Right cardiac atrium (tissue), 5 donors: ENCODE data around the gene VCY1B. TPM values are rescaled to one million over a fixed set of nuclear protein-coding genes. Genes with fewer than 3 reads are reported as not detected.
"Not testable (repeated sequence)": the region's sequence is repeated elsewhere in the genome, so short reads cannot be mapped to it uniquely, and the experiment has no call there.

Experiments
- ATAC-seq, 2 donors: fragments of 200-7000 bp; cut with Tn5 transposase; one replicate each; pipeline versions ENCODE4 v1.8.0 to v1.9.1; 2020; ENCODE audit warnings: moderate library complexity in 2 of 2, mild to moderate bottlenecking in 1 of 2
- DNase-seq, 3 donors: peaks; one replicate each; pipeline ENCODE4 v3.0.0-alpha.2; 2020
- H3K27ac ChIP-seq: one replicate; pipeline ENCODE4 v1.5.1; 2013; ENCODE audit warnings: mild to moderate bottlenecking, low read length, control low read depth, moderate library complexity
- H3K27me3 ChIP-seq: one replicate; pipeline ENCODE4 v1.6.1; 2013; ENCODE audit not compliant: control insufficient read depth, insufficient read depth
- H3K4me1 ChIP-seq: one replicate; pipeline ENCODE4 v1.6.1; 2013; ENCODE audit warnings: low read length; ENCODE audit not compliant: control insufficient read depth, insufficient read depth
- H3K4me3 ChIP-seq: one replicate; pipeline ENCODE4 v1.5.1; 2013; ENCODE audit warnings: low read length, control low read depth
- H3K9me3 ChIP-seq: one replicate; pipeline ENCODE4 v1.6.1; 2013; ENCODE audit warnings: low read length; ENCODE audit not compliant: control insufficient read depth
- WGBS: extraction: QIAGEN DNeasy Blood & Tissue Kit; methylation state at CpG from one replicate; pipeline ENCODE4 v1.1.7; 2013; 5-methylcytosine and 5-hydroxymethylcytosine counted together
- intact Hi-C, 4 donors: fragments of 100-400 bp; cut with DNase I; formaldehyde crosslinking; loops; one replicate each; pipeline versions ENCODE4 v1.11.0 to v1.14.0; 2022 to 2023
- long read RNA-seq, 4 donors: library from polyadenylated mRNA; unstranded; transcript quantifications; one replicate each; pipeline ENCODE4 v2.0.0, GENCODE V29; 2020 to 2021
- polyA plus RNA-seq: library from polyadenylated mRNA; stranded (reverse); fragments of 200-250 nt; gene quantifications from one replicate; pipeline ENCODE4 v1.2.3, GENCODE V29; 2013
- total RNA-seq, 4 donors: library from RNA; stranded (reverse); fragmentation: NEBNext Ultra II Directional; extraction: Animal tissue kit (Norgen Biotek cat#: 25700); gene quantifications; one replicate each; pipeline ENCODE4 v1.2.1, GENCODE V29; 2021
- donor health status: healthy with polysubstance abuse.
- donor health status: DM: no; HTN: yes; CAD: no.
- donor health status: DM: no; HTN: no; CAD: no.
- donor health status: DM: no; HTN: yes; CAD: no; lungs with severe emphysema.
- donor health status: DM: yes; HTN: yes; CAD: no.

Gene VCY1B
- total RNA-seq (not detected), polyA plus RNA-seq (not detected)
- long read RNA-seq, donor 1 = 0 reads
- long read RNA-seq, donor 2 = 0 reads
- long read RNA-seq, donor 3 = 0 reads
- long read RNA-seq, donor 4 = 0 reads

DNA sequence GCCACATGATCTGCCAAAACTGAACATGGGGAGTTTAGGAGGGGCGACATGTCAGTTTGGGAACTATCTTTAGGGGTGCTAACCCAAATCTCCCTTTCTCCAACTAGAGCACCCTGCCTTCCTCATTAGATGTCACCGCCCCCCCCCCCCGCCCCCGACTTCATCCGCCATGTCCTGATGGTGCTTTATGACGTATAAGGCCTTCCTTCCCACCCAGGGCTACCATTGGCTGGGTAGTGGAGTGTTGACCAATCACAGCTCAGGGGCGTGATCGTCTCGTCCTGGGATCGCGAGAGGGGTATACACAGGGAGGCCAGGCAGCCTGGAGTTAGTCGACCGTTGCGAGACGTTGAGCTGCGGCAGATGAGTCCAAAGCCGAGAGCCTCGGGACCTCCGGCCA, at the start of gene VCY1B:
TSS of gene VCY1B (plus strand) at position 301 of the 400 bp plus-strand sequence. CDS start at position 364, 63 bp downstream.
- WGBS = no CpG with 5 or more reads among the region's 19 CpGs
- ATAC-seq, H3K9me3 ChIP-seq, H3K27me3 ChIP-seq, H3K27ac ChIP-seq, H3K4me3 ChIP-seq, intact Hi-C loops, H3K4me1 ChIP-seq, DNase-seq: not testable (repeated sequence)

DNA sequence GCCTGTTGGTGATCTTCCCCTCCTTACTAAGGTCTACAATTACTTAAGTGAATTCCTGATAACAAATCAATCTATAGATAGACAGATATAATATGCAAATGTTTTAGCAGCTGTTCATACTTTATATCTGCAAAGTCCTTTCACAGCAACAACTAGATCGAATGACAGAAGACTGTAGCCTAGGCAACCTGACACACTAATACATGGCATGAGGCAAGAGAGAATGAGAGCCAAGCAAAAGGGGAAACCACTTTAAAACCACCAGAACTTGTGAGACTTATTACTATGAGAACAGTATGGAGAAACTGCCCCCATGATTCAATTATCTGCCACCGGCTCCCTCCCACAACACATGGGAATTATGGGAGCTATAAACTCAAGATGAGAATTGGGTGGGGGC, 44.1 kb upstream of the VCY1B start:
- not testable (repeated sequence) for ATAC-seq

DNA sequence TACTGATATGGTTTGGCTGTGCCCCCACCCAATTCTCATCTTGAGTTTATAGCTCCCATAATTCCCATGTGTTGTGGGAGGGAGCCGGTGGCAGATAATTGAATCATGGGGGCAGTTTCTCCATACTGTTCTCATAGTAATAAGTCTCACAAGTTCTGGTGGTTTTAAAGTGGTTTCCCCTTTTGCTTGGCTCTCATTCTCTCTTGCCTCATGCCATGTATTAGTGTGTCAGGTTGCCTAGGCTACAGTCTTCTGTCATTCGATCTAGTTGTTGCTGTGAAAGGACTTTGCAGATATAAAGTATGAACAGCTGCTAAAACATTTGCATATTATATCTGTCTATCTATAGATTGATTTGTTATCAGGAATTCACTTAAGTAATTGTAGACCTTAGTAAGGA, 25.6 kb upstream of the VCY1B start:
- H3K4me3 ChIP-seq, intact Hi-C loops, H3K9me3 ChIP-seq, H3K27ac ChIP-seq, H3K27me3 ChIP-seq, DNase-seq, ATAC-seq, H3K4me1 ChIP-seq: not testable (repeated sequence)
- WGBS = no CpG with 5 or more reads among the region's 2 CpGs

More for the DNA sequence above, 44.1 kb upstream of the VCY1B start:
- H3K4me3 ChIP-seq, H3K4me1 ChIP-seq, H3K27ac ChIP-seq, H3K9me3 ChIP-seq, H3K27me3 ChIP-seq, DNase-seq, intact Hi-C loops: not testable (repeated sequence)
- no CpG with 5 or more reads among the region's 2 CpGs for WGBS

DNA sequence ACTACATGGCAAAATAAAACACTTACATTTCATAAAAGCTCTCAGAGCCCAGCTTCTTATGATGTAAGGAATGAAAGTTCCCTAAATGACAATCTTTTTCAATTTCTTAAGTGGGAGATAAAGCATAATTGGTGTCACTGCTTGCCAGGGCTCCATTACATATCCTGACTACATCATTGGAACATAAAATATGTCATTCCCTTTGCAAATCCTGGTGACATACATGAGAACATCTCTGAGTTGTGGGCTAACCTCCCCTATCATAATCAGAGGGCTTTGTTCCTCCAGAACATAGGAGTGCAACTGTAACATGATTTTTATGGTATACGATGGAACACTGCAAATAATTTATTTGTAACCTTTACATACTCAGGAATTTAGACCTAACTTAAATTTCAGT, 29.9 kb downstream of the VCY1B start:
- ATAC-seq = no peak
- no peaks in the 10 kb centered on the region for H3K9me3 ChIP-seq
- H3K27me3 ChIP-seq = no peaks in the 10 kb centered on the region
- H3K4me3 ChIP-seq = no peak overlapping the region
- 77% methylated on average over 1 of the region's 1 CpG for WGBS
- no peaks in the 10 kb centered on the region for H3K4me1 ChIP-seq
- intact Hi-C loops = no loop called here
- no peak overlapping the region for H3K27ac ChIP-seq
- DNase-seq = no peak

Other genes starting within 250 kb of the VCY1B start
- gene VCY, start 69.8 kb upstream of the VCY1B start, total RNA-seq = not detected
- not detected for gene VCY, start 69.8 kb upstream of the VCY1B start, polyA plus RNA-seq